Measurements from ENCODE around the gene ZNF695. TPM values are rescaled to one million over a fixed set of nuclear protein-coding genes. Genes with fewer than 3 reads are reported as not detected.

Gene ZNF695
- total and polyA plus RNA-seq, 2 of the 13 experiments (the other 11 are each of a cell fraction or from before 2014, with no cell fraction given) = 2.9 to 11.6 TPM

GRCh38 chr1:247007511-247008405 is at the start of gene ZNF695 (continued):
- no peak for TF ChIP-seq ERF (CRISPR knock-in tag; IDR thresholded peaks at IDR 0.05)
- TF ChIP-seq STAT5B (CRISPR knock-in tag; IDR thresholded peaks at IDR 0.05) = 0 out of 2 replicates have a peak, but pooled peaks have one; percentile 10
- TF ChIP-seq GMEB2 (CRISPR knock-in tag; IDR thresholded peaks at IDR 0.05; ENCODE audit: low read depth) = no peak
- TF ChIP-seq, protein P1, sequence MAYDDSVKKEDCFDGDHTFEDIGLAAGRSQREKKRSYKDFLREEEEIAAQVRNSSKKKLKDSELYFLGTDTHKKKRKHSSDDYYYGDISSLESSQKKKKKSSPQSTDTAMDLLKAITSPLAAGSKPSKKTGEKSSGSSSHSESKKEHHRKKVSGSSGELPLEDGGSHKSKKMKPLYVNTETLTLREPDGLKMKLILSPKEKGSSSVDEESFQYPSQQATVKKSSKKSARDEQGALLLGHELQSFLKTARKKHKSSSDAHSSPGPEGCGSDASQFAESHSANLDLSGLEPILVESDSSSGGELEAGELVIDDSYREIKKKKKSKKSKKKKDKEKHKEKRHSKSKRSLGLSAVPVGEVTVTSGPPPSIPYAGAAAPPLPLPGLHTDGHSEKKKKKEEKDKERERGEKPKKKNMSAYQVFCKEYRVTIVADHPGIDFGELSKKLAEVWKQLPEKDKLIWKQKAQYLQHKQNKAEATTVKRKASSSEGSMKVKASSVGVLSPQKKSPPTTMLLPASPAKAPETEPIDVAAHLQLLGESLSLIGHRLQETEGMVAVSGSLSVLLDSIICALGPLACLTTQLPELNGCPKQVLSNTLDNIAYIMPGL (CRISPR knock-in tag; IDR thresholded peaks at IDR 0.05; ENCODE audit: borderline replicate concordance in 1 of 2, low read depth in 1 of 2) = peak in 1 of 2 experiments; percentile 65; a peak in 1 of 4 replicates
- TF ChIP-seq ZFP36L1 (CRISPR knock-in tag; IDR thresholded peaks at IDR 0.05) = peak; percentile 70; the same call in 1 of the 2 replicates
- TF ChIP-seq ZFP91 (CRISPR knock-in tag; IDR thresholded peaks at IDR 0.05; ENCODE audit: borderline replicate concordance) = peak; percentile 61; the same call in 1 of the 2 replicates
- TF ChIP-seq HNRNPLL (IDR thresholded peaks at IDR 0.05; ENCODE audit: low read depth, low read length, poor library complexity, severe bottlenecking) = peak; percentile 87
- TF ChIP-seq ZNF503 (CRISPR knock-in tag; IDR thresholded peaks at IDR 0.05) = 0 out of 2 replicates have a peak, but pooled peaks have one; percentile 28
- TF ChIP-seq MXI1 (IDR thresholded peaks at IDR 0.05; ENCODE audit: borderline replicate concordance, low read depth, low read length) = peak; percentile 79; the same call in 1 of the 3 replicates
- no peak for TF ChIP-seq ZNF224 (CRISPR knock-in tag; IDR thresholded peaks at IDR 0.05)
- TF ChIP-seq ZNF510 (CRISPR knock-in tag; IDR thresholded peaks at IDR 0.05; ENCODE audit: low read depth) = 0 out of 2 replicates have a peak, but pooled peaks have one; percentile 16
- TF ChIP-seq, protein P2, sequence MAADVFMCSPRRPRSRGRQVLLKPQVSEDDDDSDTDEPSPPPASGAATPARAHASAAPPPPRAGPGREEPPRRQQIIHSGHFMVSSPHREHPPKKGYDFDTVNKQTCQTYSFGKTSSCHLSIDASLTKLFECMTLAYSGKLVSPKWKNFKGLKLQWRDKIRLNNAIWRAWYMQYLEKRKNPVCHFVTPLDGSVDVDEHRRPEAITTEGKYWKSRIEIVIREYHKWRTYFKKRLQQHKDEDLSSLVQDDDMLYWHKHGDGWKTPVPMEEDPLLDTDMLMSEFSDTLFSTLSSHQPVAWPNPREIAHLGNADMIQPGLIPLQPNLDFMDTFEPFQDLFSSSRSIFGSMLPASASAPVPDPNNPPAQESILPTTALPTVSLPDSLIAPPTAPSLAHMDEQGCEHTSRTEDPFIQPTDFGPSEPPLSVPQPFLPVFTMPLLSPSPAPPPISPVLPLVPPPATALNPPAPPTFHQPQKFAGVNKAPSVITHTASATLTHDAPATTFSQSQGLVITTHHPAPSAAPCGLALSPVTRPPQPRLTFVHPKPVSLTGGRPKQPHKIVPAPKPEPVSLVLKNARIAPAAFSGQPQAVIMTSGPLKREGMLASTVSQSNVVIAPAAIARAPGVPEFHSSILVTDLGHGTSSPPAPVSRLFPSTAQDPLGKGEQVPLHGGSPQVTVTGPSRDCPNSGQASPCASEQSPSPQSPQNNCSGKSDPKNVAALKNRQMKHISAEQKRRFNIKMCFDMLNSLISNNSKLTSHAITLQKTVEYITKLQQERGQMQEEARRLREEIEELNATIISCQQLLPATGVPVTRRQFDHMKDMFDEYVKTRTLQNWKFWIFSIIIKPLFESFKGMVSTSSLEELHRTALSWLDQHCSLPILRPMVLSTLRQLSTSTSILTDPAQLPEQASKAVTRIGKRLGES (CRISPR knock-in tag; IDR thresholded peaks at IDR 0.05; ENCODE audit: borderline replicate concordance) = no peak
- TF ChIP-seq ZSCAN20 (CRISPR knock-in tag; IDR thresholded peaks at IDR 0.05; ENCODE audit: borderline replicate concordance) = peak; percentile 18; the same call in 1 of the 2 replicates
- peak; percentile 78 to 84 for TF ChIP-seq POLR2A (IDR thresholded peaks at IDR 0.05; ENCODE audit: insufficient read depth in 1 of 2, low read depth in 2 of 2, low read length in 2 of 2)
- TF ChIP-seq ZMAT3 (CRISPR knock-in tag; conservative IDR thresholded peaks at IDR 0.05) = peak; percentile 66; the same call in 1 of the 2 replicates
- TF ChIP-seq REXO4 (CRISPR knock-in tag; IDR thresholded peaks at IDR 0.05; ENCODE audit: borderline replicate concordance) = 0 out of 2 replicates have a peak, but pooled peaks have one; percentile 31

Measured in HepG2 (cell line).